Lower leg skin (tissue), 3 donors: ENCODE measurements around the gene SYNGR3.

ENCODE experiments used
- POLR2A ChIP-seq, 2 donors: fragments of 450-650 bp; IDR thresholded peaks; one replicate each; pipeline ENCODE4 v1.6.1; 2016 to 2017; ENCODE audit warnings: antibody characterized with exemption in 2 of 2, mild to moderate bottlenecking in 1 of 2, moderate library complexity in 1 of 2
- TF ChIP-seq, protein P1 (sequence below), 3 donors: fragments of 450-650 bp; IDR thresholded peaks; one replicate each; pipeline ENCODE4 v1.5.1; 2016; ENCODE audit warnings: antibody characterized with exemption in 3 of 3, mild to moderate bottlenecking in 3 of 3, moderate library complexity in 2 of 3

DNA sequence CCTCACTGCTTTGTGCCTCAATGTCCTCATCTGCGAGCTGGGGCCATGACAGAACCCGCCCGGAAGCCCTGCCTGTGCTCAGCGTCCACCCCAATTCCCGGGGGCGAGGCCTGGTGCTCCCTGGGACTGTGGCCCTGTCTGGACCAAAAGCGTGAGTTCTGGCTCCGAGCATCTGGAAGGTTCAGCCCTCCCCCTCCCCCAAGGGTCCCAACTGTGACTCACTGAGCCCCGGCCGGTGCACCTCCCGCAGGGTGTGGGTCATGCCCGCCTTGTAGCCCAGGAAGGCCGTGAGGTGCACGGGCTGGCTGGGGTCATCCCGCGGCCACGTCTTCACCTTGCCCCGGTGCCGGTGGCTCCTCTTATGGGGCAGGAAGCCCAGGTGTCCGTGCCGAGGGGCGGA, 36.0 kb upstream of the SYNGR3 start:
- TF ChIP-seq, protein P1, sequence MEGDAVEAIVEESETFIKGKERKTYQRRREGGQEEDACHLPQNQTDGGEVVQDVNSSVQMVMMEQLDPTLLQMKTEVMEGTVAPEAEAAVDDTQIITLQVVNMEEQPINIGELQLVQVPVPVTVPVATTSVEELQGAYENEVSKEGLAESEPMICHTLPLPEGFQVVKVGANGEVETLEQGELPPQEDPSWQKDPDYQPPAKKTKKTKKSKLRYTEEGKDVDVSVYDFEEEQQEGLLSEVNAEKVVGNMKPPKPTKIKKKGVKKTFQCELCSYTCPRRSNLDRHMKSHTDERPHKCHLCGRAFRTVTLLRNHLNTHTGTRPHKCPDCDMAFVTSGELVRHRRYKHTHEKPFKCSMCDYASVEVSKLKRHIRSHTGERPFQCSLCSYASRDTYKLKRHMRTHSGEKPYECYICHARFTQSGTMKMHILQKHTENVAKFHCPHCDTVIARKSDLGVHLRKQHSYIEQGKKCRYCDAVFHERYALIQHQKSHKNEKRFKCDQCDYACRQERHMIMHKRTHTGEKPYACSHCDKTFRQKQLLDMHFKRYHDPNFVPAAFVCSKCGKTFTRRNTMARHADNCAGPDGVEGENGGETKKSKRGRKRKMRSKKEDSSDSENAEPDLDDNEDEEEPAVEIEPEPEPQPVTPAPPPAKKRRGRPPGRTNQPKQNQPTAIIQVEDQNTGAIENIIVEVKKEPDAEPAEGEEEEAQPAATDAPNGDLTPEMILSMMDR (IDR thresholded peaks at IDR 0.05), result no peak
- no peak for TF ChIP-seq POLR2A (IDR thresholded peaks at IDR 0.05)
